HCT116 (cell line): ENCODE results near the gene ANGPTL8. TPM values are rescaled to one million over a fixed set of nuclear protein-coding genes. Genes with fewer than 3 reads are reported as not detected.

ENCODE experiments used
- ATAC-seq: fragments of 200-7000 bp; cut with Tn5 transposase; 2 replicates; pipeline ENCODE4 v1.9.1; 2020; ENCODE audit warnings: mild to moderate bottlenecking, moderate library complexity
- BruUV-seq: library from RNA; stranded (reverse); fragments of 400-500 nt; replicated peaks from 2 replicates; lab custom pipeline; 2021; lab: Mats Ljungman, UMichigan
- CTCF ChIA-PET: fragments of 300-600 bp; sonication (Branson Sonifier 250); formaldehyde crosslinking; loops from one replicate; lab custom pipeline; 2021; ENCODE audit warnings: antibody characterized with exemption; lab: Charles Lee
- POLR2A ChIA-PET: fragments of 300-600, 350-600 bp; sonication (Branson Sonifier 250); formaldehyde crosslinking; loops from one replicate; lab custom pipeline; 2021; ENCODE audit warnings: antibody characterized with exemption; lab: Charles Lee
- RAD21 ChIA-PET, 2 experiments: fragments of 300-600 bp; sonication (Branson Sonifier 250); formaldehyde crosslinking; loops; one replicate each; lab custom pipeline; 2023; ENCODE audit warnings: low total read pairs in 2 of 2; ENCODE audit not compliant: uncharacterized antibody in 2 of 2, unreplicated experiment in 2 of 2, low non-redundant PET in 1 of 2; lab: Charles Lee
- DNase-seq: peaks from one replicate; pipeline ENCODE4 v3.0.0-alpha.2; 2010; ENCODE audit warnings: low read depth, low spot score
- H2AFZ ChIP-seq: fragments of 200-600 bp; shearing (Covaris generic), sonication (generic); 2 replicates; pipeline ENCODE4 v1.6.1; 2017; ENCODE audit warnings: low read depth, mixed run types, mixed read lengths, antibody characterized with exemption, low read length; ENCODE audit not compliant: poor library complexity, severe bottlenecking
- H3K27ac ChIP-seq: 2 replicates; pipeline ENCODE4 v1.5.1; 2012; ENCODE audit warnings: low read depth, low read length
- H3K27me3 ChIP-seq: fragments of 200-600 bp; sonication (generic); 2 replicates; pipeline ENCODE4 v1.6.1; 2016; ENCODE audit warnings: mixed run types, low read length, mixed read lengths; ENCODE audit not compliant: insufficient read depth
- H3K36me3 ChIP-seq, 2 experiments: fragments of 200-500 bp in 1 of 2; fragments of 200-600 bp in 1 of 2; sonication (Bioruptor generic) in 1 of 2; sonication (generic) in 1 of 2; 2 replicates each; pipeline versions ENCODE4 v1.5.1 to v1.6.1; 2014 to 2016; ENCODE audit warnings: low read length in 2 of 2, inconsistent platforms in 1 of 2, mixed read lengths in 1 of 2, mixed run types in 1 of 2; ENCODE audit not compliant: insufficient read depth in 2 of 2, control insufficient read depth in 1 of 2
- H3K4me1 ChIP-seq, 2 experiments: fragments of 200-600 bp in 1 of 2; sonication (generic) in 1 of 2; 2 replicates each; pipeline versions ENCODE4 v1.5.1 to v1.6.1; 2012 to 2017; ENCODE audit warnings: low read length in 2 of 2, inconsistent platforms in 1 of 2, mild to moderate bottlenecking in 1 of 2, mixed read lengths in 1 of 2, mixed run types in 1 of 2, moderate library complexity in 1 of 2; ENCODE audit not compliant: insufficient read depth in 2 of 2, control insufficient read depth in 1 of 2
- H3K4me2 ChIP-seq: fragments of 200-600 bp; sonication (generic); 2 replicates; pipeline ENCODE4 v1.6.1; 2017; ENCODE audit warnings: mixed run types, low read length, mixed read lengths
- H3K4me3 ChIP-seq, 2 experiments: fragments of 200-600 bp in 1 of 2; sonication (generic) in 1 of 2; replicated peaks in 1 of 2; 2 replicates each; pipeline ENCODE4 v1.5.1; 2011 to 2016; ENCODE audit warnings: low read length in 2 of 2, control low read depth in 1 of 2, low read depth in 1 of 2, mild to moderate bottlenecking in 1 of 2, mixed read lengths in 1 of 2, mixed run types in 1 of 2
- H3K79me2 ChIP-seq: fragments of 200-600 bp; sonication (generic); 2 replicates; pipeline ENCODE4 v1.6.1; 2017; ENCODE audit warnings: mild to moderate bottlenecking, mixed run types, low read length, moderate library complexity, mixed read lengths; ENCODE audit not compliant: insufficient read depth
- H3K9ac ChIP-seq: fragments of 200-600 bp; sonication (generic); 2 replicates; pipeline ENCODE4 v1.6.1; 2016; ENCODE audit warnings: low read length, mixed read lengths
- H3K9me2 ChIP-seq: fragments of 200-600 bp; sonication (generic), shearing (Covaris generic); 2 replicates; pipeline ENCODE4 v1.6.1; 2017; ENCODE audit warnings: mixed run types, mild to moderate bottlenecking, moderate library complexity; ENCODE audit not compliant: insufficient read depth
- H3K9me3 ChIP-seq, 2 experiments: fragments of 200-500 bp in 1 of 2; fragments of 200-600 bp in 1 of 2; sonication (Bioruptor generic) in 1 of 2; sonication (generic) in 1 of 2; 2 replicates each; pipeline ENCODE4 v1.6.1; 2014 to 2017; ENCODE audit warnings: low read length in 2 of 2, mixed read lengths in 2 of 2, inconsistent platforms in 1 of 2, low read depth in 1 of 2, mild to moderate bottlenecking in 1 of 2, mixed run types in 1 of 2, moderate library complexity in 1 of 2; ENCODE audit not compliant: control insufficient read depth in 1 of 2, insufficient read depth in 1 of 2
- H4K20me1 ChIP-seq: fragments of 200-600 bp; sonication (generic), shearing (Covaris generic); 2 replicates; pipeline ENCODE4 v1.6.1; 2017; ENCODE audit warnings: mixed run types, mild to moderate bottlenecking, moderate library complexity; ENCODE audit not compliant: insufficient read depth
- CBX3 ChIP-seq: IDR thresholded peaks from 2 replicates; pipeline ENCODE4 v1.6.1; 2012; ENCODE audit warnings: low read depth
- EGR1 ChIP-seq: IDR thresholded peaks from 2 replicates; pipeline ENCODE4 v1.6.1; 2012; ENCODE audit warnings: low read depth
- ELF1 ChIP-seq: IDR thresholded peaks from 2 replicates; pipeline ENCODE4 v1.6.1; 2012; ENCODE audit warnings: low read depth, borderline replicate concordance
- EZH2 ChIP-seq: fragments of 200-600 bp; sonication (generic); IDR thresholded peaks from 2 replicates; pipeline ENCODE4 v1.6.1; 2017; ENCODE audit warnings: antibody characterized with exemption, mixed run types
- FOSL1 ChIP-seq: IDR thresholded peaks from 2 replicates; pipeline ENCODE4 v1.6.1; 2012; ENCODE audit warnings: low read depth
- JUND ChIP-seq: IDR thresholded peaks from 2 replicates; pipeline ENCODE4 v1.6.1; 2012
- POLR2A ChIP-seq: IDR thresholded peaks from 2 replicates; pipeline ENCODE4 v1.7.0; 2011; ENCODE audit warnings: borderline replicate concordance; ENCODE audit not compliant: insufficient read depth, insufficient read length; ENCODE audit errors: extremely low read depth
- POLR2AphosphoS5 ChIP-seq: IDR thresholded peaks from 2 replicates; pipeline ENCODE4 v1.6.1; 2011; ENCODE audit warnings: mild to moderate bottlenecking, low read depth, low read length, moderate library complexity
- RAD21 ChIP-seq: IDR thresholded peaks from 2 replicates; pipeline ENCODE4 v1.6.1; 2012; ENCODE audit warnings: low read depth, mild to moderate bottlenecking
- SRF ChIP-seq: IDR thresholded peaks from 2 replicates; pipeline ENCODE4 v1.6.1; 2012; ENCODE audit warnings: low read depth
- TCF7L2 ChIP-seq: IDR thresholded peaks from 2 replicates; pipeline ENCODE4 v1.7.0; 2011; ENCODE audit warnings: borderline replicate concordance, inconsistent platforms; ENCODE audit not compliant: insufficient read depth, insufficient read length; ENCODE audit errors: extremely low read depth
- YY1 ChIP-seq: IDR thresholded peaks from 2 replicates; pipeline ENCODE4 v1.6.1; 2011; ENCODE audit warnings: low read length, low read depth, moderate library complexity, mild to moderate bottlenecking; ENCODE audit not compliant: insufficient replicate concordance; ENCODE audit errors: extremely low read depth
- ZFX ChIP-seq: fragments of 450-650 bp; IDR thresholded peaks from 2 replicates; pipeline ENCODE4 v1.6.1; 2017
- ZNF274 ChIP-seq: fragments of 200-500 bp; sonication (Bioruptor generic); IDR thresholded peaks from 2 replicates; pipeline ENCODE4 v1.6.1; 2014; ENCODE audit warnings: mild to moderate bottlenecking, low read depth, low read length, inconsistent platforms
- intact Hi-C: fragments of 100-400 bp; cut with micrococcal nuclease; formaldehyde crosslinking; loops from 2 replicates; pipeline ENCODE4 v1.10.0; 2022
- total RNA-seq: library from RNA; stranded (reverse); gene quantifications from one replicate; pipeline ENCODE4 v1.2.1, GENCODE V29; 2021; ENCODE audit not compliant: unreplicated experiment
- TF ChIP-seq, protein P1 (sequence below), 3 experiments: fragments of 200-600 bp in 1 of 3; sonication (generic) in 1 of 3; IDR thresholded peaks in 2 of 3; conservative IDR thresholded peaks in 1 of 3; 2 replicates each; pipeline ENCODE4 v1.5.1; 2012 to 2017; ENCODE audit warnings: low read depth in 2 of 3, low read length in 2 of 3, antibody characterized with exemption in 1 of 3, borderline replicate concordance in 1 of 3, control low read depth in 1 of 3, mild to moderate bottlenecking in 1 of 3, mixed read lengths in 1 of 3, mixed run types in 1 of 3, moderate library complexity in 1 of 3; ENCODE audit not compliant: insufficient read depth in 1 of 3
- TF ChIP-seq, protein P2 (sequence below): IDR thresholded peaks from 2 replicates; pipeline ENCODE4 v1.6.1; 2011; ENCODE audit warnings: mild to moderate bottlenecking, low read length, moderate library complexity; ENCODE audit not compliant: insufficient replicate concordance; ENCODE audit errors: extremely low read depth
- TF ChIP-seq, protein P3 (sequence below): IDR thresholded peaks from 2 replicates; pipeline ENCODE4 v1.6.1; 2012

Gene ANGPTL8
- total RNA-seq, 1 experiment from 2014 or later = not detected

DNA sequence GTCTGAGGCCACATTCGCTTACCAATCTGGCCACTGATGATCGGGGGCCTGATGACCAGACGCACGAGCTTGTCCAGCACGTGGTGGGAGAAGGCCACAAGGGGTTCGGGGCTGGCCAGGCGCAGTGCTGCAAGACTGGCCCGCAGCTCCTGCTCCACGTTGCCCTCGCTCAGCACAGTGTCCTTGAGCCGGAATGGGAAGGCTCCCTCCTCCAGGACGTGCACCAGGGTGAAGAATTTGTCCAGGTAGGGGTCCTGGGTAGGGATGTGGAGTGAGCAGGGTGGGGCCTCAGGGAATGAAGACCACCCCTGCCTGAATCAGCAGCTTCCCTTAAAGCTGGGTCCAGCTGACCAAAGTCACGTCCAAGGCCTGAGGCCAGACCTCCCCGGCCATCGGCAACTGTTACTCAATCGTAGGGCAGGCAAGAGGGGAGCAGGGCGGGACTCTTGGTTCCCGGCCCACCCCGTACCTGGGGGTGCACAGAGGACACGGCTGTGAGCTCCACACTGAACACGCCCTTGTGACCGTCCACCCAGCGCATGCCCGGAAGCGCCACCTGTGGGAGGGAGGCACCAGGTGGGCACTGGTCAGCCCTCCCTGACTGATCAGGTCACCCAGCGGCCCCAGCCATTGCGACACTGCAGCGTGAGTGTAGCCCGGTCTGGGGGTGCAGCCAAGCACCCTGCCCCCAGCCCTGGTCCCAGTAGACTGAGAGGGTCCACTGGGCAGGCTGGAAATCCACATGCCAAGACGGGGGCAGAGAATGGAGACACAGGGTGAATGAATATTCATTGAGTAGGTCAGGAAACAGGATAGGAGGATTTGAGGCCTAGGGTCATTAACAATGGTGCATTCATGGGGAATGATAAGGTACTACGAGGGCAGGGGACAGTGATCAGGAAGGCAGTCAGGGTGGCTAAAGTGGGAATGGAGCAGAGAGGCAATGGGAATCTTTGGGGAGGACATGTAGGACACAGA, 2.8 kb upstream of the ANGPTL8 start:
- no TSS peak for BruUV-seq
- ChIA-PET RAD21 (no interaction called here), POLR2A (no interaction called here), CTCF (no interaction called here)
- H3K9ac ChIP-seq = no peak overlapping the region
- no peak for ATAC-seq
- H3K4me1 ChIP-seq = no peaks in the 10 kb centered on the region
- H3K4me3 ChIP-seq = no peak overlapping the region
- H3K4me2 ChIP-seq = no peak overlapping the region
- no peak for TF ChIP-seq RAD21
- no peak for TF ChIP-seq POLR2A
- TF ChIP-seq, protein P1, sequence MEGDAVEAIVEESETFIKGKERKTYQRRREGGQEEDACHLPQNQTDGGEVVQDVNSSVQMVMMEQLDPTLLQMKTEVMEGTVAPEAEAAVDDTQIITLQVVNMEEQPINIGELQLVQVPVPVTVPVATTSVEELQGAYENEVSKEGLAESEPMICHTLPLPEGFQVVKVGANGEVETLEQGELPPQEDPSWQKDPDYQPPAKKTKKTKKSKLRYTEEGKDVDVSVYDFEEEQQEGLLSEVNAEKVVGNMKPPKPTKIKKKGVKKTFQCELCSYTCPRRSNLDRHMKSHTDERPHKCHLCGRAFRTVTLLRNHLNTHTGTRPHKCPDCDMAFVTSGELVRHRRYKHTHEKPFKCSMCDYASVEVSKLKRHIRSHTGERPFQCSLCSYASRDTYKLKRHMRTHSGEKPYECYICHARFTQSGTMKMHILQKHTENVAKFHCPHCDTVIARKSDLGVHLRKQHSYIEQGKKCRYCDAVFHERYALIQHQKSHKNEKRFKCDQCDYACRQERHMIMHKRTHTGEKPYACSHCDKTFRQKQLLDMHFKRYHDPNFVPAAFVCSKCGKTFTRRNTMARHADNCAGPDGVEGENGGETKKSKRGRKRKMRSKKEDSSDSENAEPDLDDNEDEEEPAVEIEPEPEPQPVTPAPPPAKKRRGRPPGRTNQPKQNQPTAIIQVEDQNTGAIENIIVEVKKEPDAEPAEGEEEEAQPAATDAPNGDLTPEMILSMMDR (IDR thresholded peaks at IDR 0.05 in 2 of 3, conservative IDR thresholded peaks at IDR 0.05 in 1 of 3; ENCODE audit: borderline replicate concordance in 1 of 3, insufficient read depth in 1 of 3, low read depth in 2 of 3, low read length in 2 of 3) = no peak
- no peak for TF ChIP-seq POLR2AphosphoS5
- TF ChIP-seq ZFX = no peak
- TF ChIP-seq FOSL1 = no peak
- no peak for TF ChIP-seq EGR1
- no peak for TF ChIP-seq CBX3
- TF ChIP-seq, protein P2, sequence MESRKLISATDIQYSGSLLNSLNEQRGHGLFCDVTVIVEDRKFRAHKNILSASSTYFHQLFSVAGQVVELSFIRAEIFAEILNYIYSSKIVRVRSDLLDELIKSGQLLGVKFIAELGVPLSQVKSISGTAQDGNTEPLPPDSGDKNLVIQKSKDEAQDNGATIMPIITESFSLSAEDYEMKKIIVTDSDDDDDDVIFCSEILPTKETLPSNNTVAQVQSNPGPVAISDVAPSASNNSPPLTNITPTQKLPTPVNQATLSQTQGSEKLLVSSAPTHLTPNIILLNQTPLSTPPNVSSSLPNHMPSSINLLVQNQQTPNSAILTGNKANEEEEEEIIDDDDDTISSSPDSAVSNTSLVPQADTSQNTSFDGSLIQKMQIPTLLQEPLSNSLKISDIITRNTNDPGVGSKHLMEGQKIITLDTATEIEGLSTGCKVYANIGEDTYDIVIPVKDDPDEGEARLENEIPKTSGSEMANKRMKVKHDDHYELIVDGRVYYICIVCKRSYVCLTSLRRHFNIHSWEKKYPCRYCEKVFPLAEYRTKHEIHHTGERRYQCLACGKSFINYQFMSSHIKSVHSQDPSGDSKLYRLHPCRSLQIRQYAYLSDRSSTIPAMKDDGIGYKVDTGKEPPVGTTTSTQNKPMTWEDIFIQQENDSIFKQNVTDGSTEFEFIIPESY = no peak
- no peak for TF ChIP-seq EZH2
- no peak for TF ChIP-seq JUND
- TF ChIP-seq, protein P3, sequence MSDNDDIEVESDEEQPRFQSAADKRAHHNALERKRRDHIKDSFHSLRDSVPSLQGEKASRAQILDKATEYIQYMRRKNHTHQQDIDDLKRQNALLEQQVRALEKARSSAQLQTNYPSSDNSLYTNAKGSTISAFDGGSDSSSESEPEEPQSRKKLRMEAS = no peak
- TF ChIP-seq ELF1 = no peak
- no peak for TF ChIP-seq ZNF274
- no peak for TF ChIP-seq YY1
- TF ChIP-seq SRF = no peak
- no peak for TF ChIP-seq TCF7L2
- no peaks in the 10 kb centered on the region for H3K27me3 ChIP-seq
- no peak overlapping the region for H2AFZ ChIP-seq
- H3K36me3 ChIP-seq = peaks cover 3 to 6% of the 10 kb centered on the region in 2 experiments; a peak in 2 of 4 replicates
- intact Hi-C loops = no loop called here
- no peaks in the 10 kb centered on the region for H4K20me1 ChIP-seq
- no peaks in the 10 kb centered on the region for H3K9me3 ChIP-seq
- H3K9me2 ChIP-seq = no peaks in the 10 kb centered on the region
- no peak overlapping the region for H3K27ac ChIP-seq
- no peak for DNase-seq
- no peaks in the 10 kb centered on the region for H3K79me2 ChIP-seq
